Stimulated activated CD4-positive, alpha-beta T cell treated with anti-CD3 and anti-CD28 coated beads, TNF-alpha, amount 100 ng/mL, for 48 hours (primary cell): Measurements from ENCODE around the gene SMIM41.
"Not testable (repeated sequence)": the region's sequence is repeated elsewhere in the genome, so short reads cannot be mapped to it uniquely, and the experiment has no call there.

Experiments used
- DNase-seq, 3 donors: peaks; one replicate each; pipeline ENCODE4 v3.0.0-alpha.2; 2020; ENCODE audit warnings: low read depth in 3 of 3

SMIM41 gene

DNA sequence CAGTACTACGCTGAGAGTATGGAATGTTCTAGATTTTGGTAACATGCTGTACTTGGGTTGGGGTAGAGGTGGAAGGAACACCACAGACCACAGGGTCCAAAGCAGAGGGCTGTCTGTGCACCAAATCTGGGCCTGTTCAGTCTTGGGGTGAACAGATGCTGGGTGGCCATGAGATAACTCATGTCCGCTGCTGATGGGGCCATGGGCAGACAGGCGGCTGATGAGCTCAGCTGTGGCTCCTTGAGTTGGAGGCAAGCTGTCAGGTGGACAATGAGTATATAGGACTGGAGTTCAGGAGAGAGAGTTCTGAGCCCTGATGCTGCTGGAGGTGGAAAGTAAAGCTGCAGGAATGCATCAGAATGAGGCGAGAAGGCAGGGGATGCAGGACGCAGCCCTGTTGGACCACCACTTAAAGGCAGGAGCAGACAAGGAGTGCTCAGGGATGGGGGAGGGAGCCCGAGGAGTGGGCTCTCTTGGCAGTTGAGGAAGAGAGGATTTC is 6.2 kb downstream of the SMIM41 start:
- no peak for DNase-seq

DNA sequence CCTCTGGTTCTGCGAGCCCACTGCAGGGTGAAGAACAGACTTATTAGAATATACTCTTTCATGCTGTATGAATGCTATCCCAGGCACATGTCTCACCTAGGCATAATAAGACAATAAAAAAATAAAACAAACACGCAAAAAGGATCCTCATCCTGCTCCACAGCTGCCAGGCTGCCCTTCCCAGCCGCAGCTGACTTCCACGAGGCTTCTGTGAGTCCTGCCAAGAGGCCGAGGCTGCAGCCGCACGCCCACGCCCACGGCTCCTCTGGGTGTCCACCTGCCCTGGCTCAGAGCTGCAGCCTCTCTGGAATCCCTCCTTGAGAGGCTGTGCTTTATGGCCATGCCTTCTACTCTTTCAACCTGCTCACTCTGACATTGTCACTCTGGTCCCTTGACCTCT is 6.9 kb downstream of the SMIM41 start:
- no peak for DNase-seq

DNA sequence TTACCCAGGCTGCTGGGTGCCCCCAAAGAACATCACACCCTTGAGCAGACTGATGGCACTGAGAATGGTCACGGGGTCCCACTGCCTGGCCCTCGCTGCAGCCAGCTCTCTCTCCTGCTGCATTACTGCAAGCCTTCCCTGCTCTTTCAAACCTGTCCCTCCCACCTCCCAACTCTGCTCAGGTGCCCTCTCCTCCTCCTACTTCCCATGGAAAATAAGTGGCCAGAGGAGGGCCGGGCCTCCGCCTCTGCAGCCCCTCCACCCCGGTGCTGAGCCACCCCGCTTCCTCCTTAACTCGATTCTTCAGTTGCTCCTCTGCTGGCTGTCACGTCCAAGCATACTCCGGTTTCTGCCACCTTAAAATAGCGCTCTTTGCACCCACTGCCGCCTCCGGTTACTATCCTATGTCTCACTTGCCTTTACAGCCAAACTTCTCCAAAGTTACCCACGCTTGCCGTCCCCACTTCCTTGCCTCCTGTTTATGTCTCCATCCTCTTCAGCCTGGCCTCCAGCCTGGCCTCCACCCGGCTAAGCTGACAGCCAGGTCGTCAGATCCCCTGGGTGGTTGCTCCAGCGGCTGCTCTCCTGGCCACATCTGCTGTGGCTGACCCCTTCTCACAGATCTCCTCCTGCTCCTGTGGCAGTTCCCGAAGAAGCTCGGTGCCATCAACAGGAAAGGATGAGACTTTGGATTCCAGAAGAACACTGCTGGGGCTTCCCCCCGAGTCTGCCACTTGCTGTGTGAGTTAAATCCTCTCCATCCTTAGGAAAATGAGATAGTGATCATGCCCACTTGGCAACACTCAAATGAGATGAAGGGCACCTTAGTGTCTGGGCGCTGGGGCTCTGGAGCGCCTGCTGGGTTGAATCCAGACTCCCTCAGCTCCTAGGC is 7.7 kb downstream of the SMIM41 start:
- DNase-seq = no peak

DNA sequence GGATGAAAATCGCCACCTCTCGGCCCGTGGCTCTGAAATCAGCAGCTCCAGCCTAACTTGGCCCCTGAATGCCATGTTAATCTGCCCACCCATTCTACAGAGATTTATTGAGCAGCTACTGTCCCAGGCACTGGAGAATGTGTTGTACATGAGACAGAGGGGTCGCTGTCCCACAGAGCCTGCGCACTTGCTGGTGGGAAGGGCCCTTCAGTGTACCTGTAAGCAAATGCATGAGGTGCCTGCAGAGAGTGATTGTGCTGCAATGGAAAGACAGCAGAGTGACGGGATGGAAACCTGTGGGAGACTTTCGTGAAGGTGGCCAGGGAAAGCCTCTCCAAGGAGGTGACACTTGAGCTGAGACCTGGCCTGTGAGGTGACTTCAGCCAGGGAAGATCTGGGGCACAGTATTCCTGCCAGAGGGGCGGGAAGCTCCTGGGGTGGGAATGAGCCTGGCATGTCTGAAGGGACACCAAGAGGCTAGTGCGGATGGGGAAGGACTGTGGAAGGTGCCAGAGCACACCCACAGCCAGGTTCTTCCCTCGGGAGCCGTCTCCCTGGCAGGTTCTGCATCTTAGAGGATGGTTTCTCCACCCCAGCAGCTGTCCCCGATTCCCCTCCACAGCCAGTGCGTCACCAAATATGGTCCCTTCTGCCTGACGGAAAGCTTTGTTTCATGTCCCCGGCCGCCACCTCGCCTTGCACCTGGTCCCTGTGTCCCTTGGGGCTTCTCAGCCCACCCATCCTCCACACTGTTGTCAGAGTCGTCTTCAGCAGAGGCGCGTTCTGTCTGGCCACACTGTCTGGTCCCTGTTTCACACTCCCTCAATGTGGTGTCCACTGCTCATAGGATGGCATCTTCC is 8.7 kb downstream of the SMIM41 start:
- no peak for DNase-seq

DNA sequence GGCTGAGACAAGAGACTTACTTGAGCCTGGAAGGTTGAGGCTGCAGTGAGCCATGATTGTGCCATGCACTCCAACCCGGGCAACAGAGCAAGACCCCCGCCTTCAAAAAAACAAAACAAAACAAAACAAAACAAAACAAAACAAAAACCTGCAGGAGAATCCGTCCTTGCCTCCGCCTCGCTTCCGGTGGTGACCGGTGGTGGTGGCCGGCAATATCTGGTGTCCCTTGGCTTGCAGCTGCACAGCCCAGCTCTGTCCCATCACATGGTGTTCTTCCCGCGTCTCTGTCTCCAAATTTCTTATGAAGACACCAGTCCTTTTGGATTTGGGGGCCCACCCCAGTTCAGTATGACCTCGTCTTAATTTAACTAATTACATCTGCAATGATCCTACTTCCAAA is 10.0 kb downstream of the SMIM41 start:
- DNase-seq = no peak

DNA sequence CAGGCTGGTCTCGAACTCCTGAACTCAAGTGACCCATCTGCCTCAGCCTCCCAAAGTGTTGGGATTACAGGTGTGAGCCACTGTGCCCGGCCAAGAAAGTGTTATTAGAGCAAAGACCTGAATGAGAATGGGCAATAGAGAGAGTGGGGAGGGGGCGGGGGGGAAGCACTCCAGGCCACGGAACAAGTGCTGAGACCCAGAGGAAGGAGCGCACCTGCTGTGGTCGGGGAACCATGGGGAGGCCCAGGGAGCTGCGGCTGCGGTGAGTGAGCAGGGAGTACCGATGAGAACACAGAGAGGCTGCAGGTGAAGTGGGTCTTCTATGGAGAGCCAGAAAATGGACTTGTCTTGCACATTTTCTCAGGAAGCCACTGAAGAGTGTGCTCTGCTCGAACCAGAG is 10.8 kb downstream of the SMIM41 start:
- DNase-seq = no peak

DNA sequence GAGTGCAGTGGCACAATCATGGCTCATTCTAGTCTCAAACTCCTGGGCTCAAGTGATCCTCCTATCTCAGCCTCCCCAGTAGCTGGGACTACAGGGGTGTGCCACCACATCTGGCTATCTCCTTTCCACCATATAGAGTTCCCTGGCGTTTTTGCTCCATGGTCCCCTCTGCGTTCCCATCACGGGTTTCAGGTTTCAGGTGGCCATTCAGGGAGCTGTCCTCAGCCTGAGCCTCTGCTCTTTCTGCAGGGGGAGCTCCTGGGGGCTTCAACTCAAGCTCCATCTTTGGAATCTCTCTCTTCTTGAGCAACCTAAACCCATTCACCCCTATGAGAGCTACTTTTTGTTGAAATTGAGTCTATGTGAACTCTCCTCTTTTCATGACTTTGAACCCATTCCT is 11.6 kb downstream of the SMIM41 start:
- no peak for DNase-seq

DNA sequence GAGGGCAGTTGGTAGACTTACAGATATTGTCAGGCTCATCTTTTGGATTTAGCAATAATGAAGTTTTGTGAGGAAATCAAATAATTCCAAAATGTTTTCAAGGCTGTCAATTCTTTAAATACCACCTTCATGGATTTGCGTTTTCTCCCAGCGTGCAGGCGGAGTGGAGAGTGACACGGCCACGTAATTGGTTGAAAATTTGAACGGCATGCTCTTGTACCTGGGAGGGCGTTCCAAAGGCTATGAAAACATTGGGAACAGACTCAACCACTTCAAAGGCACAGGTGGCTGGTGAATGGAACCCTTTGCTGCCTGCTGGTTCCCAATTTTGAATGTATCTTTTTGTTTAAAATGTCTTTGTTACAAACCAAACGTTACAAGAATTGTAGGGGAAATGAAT is 12.4 kb downstream of the SMIM41 start:
- DNase-seq = no peak

DNA sequence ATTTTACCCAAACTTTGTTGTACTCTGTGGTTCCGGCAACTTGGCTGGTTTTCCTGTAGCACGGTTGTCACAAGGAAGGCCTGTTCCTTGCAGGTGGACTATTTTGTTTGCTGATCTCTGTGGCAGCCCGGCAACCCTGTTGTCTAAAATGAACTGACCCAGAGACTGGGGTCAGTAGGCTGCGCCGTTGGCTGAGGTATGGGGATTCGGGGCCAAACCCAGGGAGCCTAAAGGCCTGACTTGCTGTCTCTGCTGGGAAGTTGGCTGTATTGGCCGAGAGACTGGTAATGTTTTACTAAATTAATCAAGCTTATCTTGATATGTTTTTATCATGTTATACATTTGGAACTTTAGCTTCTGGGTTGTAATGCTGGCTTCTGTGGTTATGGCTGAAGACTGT is 13.8 kb downstream of the SMIM41 start:
- no peak for DNase-seq

DNA sequence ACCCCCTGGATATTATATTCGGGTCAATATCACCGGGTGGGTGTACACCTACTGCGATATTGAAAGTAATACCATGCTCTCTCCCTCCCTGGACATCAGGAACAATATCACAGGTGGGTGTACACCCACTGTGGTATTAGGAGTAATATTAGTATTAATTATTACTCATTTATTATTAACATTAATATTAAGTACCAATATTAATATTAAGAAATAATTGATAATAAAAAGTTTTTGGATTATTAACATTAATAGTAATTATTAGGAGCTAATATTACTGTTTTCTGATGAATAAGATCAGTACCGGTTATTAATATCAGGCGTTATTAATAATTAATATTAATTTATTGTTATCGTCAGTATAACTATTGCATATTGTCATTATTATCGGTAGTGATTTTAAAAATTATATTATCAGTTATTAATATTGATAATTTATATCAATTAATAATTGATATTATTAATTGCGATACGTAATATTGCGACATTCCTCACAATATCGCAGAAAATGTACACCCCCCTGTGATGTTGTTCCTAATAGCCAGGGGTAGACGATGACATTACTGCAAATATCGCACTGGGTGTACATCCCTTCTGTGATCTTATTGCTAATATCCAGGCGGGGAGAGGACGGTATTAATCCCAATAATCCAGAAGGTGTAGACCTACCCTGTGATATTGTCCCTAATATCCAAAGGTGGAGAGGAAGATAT is 17.0 kb downstream of the SMIM41 start:
- DNase-seq = no peak

DNA sequence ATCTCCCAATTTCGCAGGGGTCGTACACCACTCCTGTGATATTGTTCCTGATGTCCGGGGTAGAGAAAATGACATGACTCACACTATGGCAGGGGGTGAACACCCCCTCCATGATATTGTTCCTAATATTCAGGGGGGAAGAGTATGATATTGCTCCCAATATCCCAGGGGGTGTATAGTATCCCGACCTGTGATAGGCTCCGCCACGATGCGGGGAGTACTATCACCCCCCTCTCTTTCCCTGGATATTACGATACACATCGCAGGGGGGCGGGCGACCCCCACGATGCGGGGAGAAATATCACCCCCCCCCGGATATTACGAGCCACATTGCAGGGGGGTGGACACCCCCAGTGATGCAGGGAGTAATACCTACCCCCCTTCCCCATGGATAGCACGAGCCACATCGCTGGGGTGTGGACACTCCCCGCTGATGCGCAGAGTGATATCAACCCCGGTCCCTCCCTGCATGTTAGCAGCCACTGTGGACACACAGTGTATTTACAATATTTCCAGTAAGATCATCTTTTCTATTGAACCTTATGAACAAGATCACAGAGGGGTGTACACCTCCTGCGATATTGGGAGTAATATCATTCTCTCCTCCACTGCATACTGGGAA is 17.7 kb downstream of the SMIM41 start:
- DNase-seq = no peak

DNA sequence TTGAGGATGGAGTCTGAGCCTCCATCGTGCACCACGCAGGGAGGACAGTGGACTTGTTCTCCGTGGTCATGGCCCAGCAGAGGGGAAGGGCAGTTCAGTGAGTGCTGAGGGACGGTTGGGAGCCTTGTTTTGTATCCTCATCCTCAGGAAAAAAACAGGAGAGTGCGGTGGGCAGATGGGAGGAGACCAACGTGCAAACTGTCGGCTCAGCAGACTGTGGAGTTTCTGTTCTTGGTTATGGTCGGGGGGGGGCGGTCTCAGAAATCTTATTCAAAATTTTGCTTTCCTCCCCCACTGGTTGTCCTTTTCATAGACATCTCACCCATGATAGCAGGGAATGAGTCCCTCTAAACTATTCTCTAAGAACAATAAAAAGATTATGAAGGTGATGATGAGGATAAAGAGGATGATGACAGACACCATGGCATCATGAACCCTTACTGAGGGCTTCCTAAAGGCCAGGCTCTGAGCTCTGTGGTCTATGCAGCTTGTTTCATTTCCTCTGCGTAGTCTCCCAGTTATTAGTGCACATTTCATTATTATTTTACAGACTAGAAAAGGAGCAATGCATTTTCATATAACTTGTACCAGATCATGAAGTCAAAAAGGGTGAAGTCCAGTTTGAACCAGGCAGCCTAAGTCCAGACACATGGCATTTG is 25.1 kb downstream of the SMIM41 start:
- DNase-seq = not testable (repeated sequence)

DNA sequence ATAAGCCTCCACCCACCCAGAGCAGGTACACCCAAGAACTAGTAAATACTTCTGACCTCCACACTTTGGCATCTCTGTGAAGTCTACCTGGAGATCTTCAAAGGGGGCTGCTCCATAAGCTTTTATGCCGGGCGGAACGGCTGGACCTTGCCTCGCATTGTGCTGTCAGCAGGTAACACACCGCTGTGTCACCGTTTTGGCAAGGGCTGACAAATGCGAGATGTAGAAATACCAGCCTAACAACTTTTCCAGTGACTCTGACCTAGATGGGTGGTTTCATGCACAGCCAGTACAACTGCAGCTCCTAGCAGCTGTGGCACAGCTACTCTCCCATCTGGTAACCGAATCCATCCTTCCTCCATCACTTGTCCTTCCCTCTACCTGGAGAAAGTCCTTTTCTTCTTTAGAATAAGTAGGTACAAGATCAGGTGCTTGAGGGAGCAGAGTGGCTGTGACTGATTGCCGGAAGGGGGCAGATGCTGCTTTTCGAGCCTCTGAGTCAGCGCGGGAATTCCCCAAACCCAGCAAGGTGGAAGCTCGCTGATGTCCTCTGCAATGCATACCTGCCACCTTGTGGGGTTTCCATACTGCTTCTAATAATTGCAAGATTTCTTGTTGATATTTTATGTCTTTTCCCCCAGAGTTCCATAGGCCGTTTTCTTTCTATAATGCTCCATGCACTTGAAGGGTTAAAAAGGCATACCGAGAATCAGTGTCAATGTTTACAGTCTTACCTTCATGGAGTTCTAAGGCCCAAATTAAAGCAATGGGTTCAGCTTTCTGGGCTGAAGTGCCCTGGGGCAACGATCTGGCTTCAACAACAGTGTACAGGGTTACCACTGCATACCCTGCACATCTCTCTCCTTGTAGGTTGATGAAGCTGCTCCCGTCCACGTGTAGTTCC is 37.0 kb downstream of the SMIM41 start:
- DNase-seq = peak; percentile 36 to 48 (median 37)

DNA sequence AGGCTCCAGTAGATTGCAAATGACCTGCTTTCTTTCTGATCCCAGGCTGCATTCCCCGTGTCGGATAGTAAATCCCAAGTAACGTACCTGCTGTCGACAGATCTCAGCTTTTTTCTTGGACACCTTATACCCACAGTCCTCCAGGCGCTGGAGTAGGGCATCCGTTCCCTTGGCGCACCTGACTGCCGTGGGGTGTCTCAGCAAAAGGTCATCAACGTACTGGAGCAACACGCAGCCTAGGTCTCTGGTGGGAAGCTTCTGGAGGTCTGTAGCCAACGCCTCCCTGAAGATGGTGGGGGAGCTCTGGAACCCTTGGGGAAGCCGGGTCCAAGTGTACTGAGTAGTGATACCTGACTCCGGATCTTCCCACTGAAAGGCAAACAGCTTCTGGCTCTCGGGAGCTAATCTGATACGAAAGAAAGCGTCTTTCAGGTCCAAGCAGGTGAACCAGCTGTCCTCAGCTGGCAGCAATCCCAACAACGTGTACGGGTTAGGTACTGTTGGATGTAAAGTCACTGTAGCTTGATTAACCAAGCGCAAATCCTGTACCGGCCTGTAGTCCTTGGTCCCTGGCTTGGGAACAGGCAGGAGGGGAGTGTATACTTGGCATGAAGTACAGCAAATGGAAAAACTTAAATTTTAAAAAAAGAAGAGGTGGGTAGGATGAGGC is 38.4 kb downstream of the SMIM41 start:
- not testable (repeated sequence) for DNase-seq

DNA sequence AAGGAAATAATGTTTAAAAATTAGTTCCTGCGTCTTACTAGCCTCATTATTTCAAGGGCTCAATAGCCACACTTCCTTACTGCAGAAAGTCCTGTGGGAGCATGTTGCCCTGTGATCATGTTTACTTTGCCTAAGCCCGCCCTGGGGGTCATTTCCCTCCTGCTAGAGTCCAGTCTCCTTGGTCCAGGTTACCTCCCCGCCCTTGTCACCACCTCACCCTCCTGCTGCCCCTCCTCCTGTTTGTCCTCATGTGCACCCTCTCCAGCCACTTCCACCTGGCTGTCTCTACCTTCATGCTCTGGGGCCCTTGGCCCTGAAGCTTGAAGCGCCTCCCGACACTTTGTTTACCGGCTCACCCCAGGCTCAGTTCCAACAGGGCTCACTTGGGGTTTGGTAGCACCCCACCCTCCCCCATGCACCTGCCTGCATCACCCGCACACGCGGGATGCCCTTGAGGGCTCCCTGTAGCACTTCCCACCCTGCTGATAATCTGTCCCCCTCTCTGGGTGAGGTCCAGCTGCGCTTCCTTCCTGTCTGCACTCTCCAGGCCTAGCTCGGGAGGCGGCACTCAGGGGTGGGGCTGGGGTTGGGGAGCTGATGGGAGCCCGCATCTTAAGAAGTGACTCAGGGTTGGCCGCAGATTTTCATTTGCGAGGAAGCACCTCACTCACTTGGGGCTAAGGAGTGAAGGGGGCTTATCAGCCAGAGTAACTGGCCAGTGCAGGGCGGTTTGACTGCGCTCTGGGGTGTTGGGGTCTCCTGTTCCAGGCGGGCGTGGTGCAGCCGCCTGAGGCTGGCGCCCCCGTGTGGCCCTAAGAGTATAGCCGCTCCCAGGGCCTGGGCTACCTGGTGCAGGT is 40.1 kb downstream of the SMIM41 start:
- DNase-seq = peak in 2 of 3 donors; percentile 17 to 24

DNA sequence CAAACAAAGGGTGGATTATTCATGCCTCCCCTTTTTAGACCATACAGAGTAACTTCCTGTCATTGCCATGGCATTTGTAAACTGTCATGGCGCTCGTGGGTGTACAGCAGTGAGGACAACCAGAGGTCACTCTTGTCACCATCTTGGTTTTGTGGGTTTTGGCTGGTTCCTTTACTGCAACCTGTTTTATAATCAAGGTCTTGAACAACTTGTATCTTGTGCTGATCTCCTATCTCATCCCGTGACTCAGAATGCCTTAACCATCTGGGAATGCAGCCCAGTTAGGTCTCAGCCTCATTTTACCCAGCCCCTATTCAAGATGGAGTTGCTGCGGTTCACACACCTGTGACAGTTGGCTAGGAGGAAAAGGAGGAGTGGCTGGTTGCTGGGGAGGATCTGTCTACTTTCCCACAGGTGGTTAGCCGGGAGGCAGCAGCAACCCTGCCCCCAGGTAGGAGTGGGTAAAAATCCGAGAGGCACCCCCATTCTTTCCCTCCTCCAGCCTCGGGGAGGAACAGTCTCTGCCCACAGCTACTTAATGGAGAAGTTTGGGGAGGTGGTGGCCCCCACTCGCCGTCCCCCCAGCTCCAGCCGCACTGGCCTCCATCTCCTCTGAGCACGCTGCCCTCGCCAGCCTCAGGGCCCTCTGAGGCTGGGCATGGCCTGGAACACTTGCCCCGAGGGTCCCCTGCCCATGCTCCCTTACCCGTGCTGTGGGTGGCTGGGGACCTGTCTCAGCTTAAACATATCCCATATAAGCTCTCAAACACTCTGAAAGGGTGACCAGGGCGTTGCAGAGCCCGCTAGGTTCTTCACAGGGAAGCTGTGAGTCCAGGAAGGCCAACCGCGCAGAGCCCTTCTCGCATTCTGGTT is 41.7 kb downstream of the SMIM41 start:
- no peak for DNase-seq

DNA sequence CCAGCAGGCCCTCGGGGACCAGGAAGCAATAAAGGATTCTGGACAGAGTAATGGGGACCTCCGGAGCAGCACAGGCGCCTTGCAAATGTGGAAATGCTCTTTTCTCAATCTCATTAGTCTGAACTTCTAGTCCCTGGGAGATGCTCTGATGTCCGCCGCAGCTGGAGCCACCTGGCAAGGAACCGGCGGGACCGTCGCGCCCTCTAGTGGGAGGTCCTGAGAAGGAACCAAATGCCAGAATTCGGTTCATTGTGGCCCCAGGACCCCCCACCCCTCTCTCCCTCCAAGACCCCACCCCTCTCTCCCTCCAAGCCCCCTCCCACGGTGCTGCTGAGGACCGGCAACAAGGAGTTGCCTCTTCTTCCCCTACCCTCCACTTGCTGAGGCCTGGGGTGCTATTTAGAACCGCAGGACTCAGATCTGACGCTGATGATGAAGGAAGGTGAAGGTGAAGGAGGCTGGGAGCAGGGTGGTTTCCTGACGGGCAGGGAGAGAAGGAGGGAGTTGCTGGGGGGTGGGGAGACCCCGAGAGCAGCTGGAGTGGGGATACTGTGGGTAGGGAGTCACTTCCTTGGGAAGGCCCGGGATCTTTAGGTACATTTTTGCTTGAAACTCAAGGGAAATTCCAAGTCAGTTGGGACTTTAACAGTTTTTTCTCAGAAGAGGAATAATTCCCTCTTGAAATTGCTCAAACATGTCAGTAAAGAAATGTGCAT is 42.5 kb downstream of the SMIM41 start:
- peak; percentile 37 to 60 (median 42) for DNase-seq
